HepG2 (cell line): ENCODE results near the gene CEP250. TPM values are rescaled to one million over a fixed set of nuclear protein-coding genes. Genes with fewer than 3 reads are reported as not detected.

ENCODE experiments used
- CAMTA2 ChIP-seq: sonication (generic); formaldehyde crosslinking; IDR thresholded peaks from 2 replicates; pipeline ENCODE4 v1.4.0; 2020; ENCODE audit warnings: mild to moderate bottlenecking, missing genetic modification reagents, borderline replicate concordance
- ELF3 ChIP-seq: IDR thresholded peaks from 2 replicates; pipeline ENCODE4 v1.6.1; 2016; ENCODE audit warnings: missing genetic modification reagents, missing compliant biosample characterization
- KMT2A ChIP-seq: sonication (generic); formaldehyde crosslinking; IDR thresholded peaks from 2 replicates; pipeline ENCODE4 v1.4.0; 2020; ENCODE audit warnings: missing genetic modification reagents
- POLR2AphosphoS5 ChIP-seq: IDR thresholded peaks from 2 replicates; pipeline ENCODE4 v1.6.1; 2012; ENCODE audit warnings: low read depth, low read length
- REL ChIP-seq: sonication (generic); formaldehyde crosslinking; conservative IDR thresholded peaks from 2 replicates; pipeline ENCODE4 v1.8.0; 2022; ENCODE audit warnings: mild to moderate bottlenecking, missing genetic modification reagents, moderate library complexity
- ZNF3 ChIP-seq: IDR thresholded peaks from 2 replicates; pipeline ENCODE4 v1.7.0; 2017; ENCODE audit warnings: inconsistent platforms
- polyA plus RNA-seq, 8 experiments: library from polyadenylated mRNA; depleted of rRNA in 3 of 8; stranded (reverse) in 7 of 8; unstranded in 1 of 8; fragments of >200 nt; fragmentation: Illumina TruSeq in 4 of 8; extraction: Trizol in 4 of 8; gene quantifications; 2 replicates each; pipeline versions ENCODE4 v1.2.1 to v1.2.3, GENCODE V29; 2011 to 2016; ENCODE audit warnings: low read depth in 4 of 8, missing spikeins in 1 of 8, mixed read lengths in 1 of 8; ENCODE audit not compliant: insufficient read depth in 1 of 8
- total RNA-seq, 5 experiments: library from RNA; depleted of rRNA; stranded (reverse); fragments of >200 nt; fragmentation: Illumina TruSeq; extraction: Trizol; gene quantifications; 2 replicates each; pipeline ENCODE4 v1.2.3, GENCODE V29; 2016; ENCODE audit warnings: low read depth in 1 of 5
- TF ChIP-seq, protein P1 (sequence below): sonication (generic); formaldehyde crosslinking; IDR thresholded peaks from 2 replicates; pipeline ENCODE4 v1.4.0; 2020; ENCODE audit warnings: missing genetic modification reagents, borderline replicate concordance
- TF ChIP-seq, protein P2 (sequence below), 2 experiments: sonication (generic) in 1 of 2; formaldehyde crosslinking in 1 of 2; IDR thresholded peaks; 2 replicates each; pipeline versions ENCODE4 v1.6.1 to v1.9.0; 2014 to 2022; ENCODE audit warnings: antibody characterized with exemption in 1 of 2, borderline replicate concordance in 1 of 2, inconsistent platforms in 1 of 2, low read depth in 1 of 2, missing genetic modification reagents in 1 of 2
- TF ChIP-seq, protein P3 (sequence below): sonication (generic); formaldehyde crosslinking; IDR thresholded peaks from 2 replicates; pipeline ENCODE4 v1.5.0; 2020; ENCODE audit warnings: missing genetic modification reagents, mild to moderate bottlenecking, borderline replicate concordance
- TF ChIP-seq, protein P4 (sequence below): IDR thresholded peaks from 2 replicates; pipeline ENCODE4 v1.6.1; 2012; ENCODE audit warnings: low read depth, low read length, improper control_type of control experiment
- TF ChIP-seq, protein P5 (sequence below): conservative IDR thresholded peaks from 2 replicates; pipeline ENCODE4 v1.6.1; 2018; ENCODE audit warnings: missing genetic modification reagents

CEP250 gene
- total and polyA plus RNA-seq, 2 of the 13 experiments (the other 11 are each of a cell fraction or from before 2014, with no cell fraction given) = 28.8 to 55.3 TPM

DNA sequence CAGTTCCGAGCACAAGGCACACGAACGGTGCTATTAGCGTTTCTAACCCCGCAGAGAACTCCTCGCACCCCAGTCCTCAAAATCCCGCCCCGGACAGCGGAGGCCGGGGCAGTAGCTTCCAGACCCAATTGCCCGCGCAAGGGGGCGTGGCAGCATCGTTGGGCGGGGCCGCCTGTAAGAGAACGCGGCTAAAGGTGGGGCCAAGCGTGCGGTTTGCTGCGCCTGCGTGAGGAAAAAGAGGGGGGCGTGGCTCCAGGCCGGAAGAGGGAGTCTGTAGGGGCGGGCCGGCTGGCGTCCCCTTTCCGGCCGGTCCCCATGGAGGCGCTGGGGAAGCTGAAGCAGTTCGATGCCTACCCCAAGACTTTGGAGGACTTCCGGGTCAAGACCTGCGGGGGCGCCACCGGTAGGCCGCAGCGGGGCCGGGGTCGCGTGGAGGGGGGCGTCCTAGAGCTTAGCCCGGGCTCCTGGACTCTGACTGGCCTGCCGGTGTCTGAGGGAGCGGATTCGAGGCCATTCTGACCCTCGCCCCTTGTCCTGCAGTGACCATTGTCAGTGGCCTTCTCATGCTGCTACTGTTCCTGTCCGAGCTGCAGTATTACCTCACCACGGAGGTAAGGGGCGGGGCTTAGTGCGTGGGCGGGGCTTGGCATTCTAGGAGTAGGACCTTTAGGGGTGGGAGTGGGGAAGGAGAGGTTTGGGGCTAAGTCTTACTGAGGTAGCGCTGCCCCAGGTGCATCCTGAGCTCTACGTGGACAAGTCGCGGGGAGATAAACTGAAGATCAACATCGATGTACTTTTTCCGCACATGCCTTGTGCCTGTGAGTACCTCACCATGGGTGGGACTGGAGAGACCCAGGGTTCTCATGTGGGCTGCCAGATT is 86.6 kb downstream of the CEP250 start, which contains the start of gene ERGIC3 (continued):
- TF ChIP-seq, protein P1, sequence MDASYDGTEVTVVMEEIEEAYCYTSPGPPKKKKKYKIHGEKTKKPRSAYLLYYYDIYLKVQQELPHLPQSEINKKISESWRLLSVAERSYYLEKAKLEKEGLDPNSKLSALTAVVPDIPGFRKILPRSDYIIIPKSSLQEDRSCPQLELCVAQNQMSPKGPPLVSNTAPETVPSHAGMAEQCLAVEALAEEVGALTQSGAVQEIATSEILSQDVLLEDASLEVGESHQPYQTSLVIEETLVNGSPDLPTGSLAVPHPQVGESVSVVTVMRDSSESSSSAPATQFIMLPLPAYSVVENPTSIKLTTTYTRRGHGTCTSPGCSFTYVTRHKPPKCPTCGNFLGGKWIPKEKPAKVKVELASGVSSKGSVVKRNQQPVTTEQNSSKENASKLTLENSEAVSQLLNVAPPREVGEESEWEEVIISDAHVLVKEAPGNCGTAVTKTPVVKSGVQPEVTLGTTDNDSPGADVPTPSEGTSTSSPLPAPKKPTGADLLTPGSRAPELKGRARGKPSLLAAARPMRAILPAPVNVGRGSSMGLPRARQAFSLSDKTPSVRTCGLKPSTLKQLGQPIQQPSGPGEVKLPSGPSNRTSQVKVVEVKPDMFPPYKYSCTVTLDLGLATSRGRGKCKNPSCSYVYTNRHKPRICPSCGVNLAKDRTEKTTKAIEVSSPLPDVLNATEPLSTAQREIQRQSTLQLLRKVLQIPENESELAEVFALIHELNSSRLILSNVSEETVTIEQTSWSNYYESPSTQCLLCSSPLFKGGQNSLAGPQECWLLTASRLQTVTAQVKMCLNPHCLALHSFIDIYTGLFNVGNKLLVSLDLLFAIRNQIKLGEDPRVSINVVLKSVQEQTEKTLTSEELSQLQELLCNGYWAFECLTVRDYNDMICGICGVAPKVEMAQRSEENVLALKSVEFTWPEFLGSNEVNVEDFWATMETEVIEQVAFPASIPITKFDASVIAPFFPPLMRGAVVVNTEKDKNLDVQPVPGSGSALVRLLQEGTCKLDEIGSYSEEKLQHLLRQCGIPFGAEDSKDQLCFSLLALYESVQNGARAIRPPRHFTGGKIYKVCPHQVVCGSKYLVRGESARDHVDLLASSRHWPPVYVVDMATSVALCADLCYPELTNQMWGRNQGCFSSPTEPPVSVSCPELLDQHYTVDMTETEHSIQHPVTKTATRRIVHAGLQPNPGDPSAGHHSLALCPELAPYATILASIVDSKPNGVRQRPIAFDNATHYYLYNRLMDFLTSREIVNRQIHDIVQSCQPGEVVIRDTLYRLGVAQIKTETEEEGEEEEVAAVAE = 0 out of 2 replicates have a peak, but pooled peaks have one; percentile 39
- TF ChIP-seq, protein P2, sequence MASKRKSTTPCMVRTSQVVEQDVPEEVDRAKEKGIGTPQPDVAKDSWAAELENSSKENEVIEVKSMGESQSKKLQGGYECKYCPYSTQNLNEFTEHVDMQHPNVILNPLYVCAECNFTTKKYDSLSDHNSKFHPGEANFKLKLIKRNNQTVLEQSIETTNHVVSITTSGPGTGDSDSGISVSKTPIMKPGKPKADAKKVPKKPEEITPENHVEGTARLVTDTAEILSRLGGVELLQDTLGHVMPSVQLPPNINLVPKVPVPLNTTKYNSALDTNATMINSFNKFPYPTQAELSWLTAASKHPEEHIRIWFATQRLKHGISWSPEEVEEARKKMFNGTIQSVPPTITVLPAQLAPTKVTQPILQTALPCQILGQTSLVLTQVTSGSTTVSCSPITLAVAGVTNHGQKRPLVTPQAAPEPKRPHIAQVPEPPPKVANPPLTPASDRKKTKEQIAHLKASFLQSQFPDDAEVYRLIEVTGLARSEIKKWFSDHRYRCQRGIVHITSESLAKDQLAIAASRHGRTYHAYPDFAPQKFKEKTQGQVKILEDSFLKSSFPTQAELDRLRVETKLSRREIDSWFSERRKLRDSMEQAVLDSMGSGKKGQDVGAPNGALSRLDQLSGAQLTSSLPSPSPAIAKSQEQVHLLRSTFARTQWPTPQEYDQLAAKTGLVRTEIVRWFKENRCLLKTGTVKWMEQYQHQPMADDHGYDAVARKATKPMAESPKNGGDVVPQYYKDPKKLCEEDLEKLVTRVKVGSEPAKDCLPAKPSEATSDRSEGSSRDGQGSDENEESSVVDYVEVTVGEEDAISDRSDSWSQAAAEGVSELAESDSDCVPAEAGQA (IDR thresholded peaks at IDR 0.05; ENCODE audit: low read depth) = peak; percentile 27; the same call in 1 of the 2 replicates
- TF ChIP-seq, protein P2 (CRISPR knock-in tag; IDR thresholded peaks at IDR 0.05; ENCODE audit: borderline replicate concordance) = no peak; the same call in 1 of the 2 replicates
- TF ChIP-seq CAMTA2 (CRISPR knock-in tag) = peak; percentile 38; the same call in 1 of the 2 replicates
- TF ChIP-seq ELF3 (CRISPR knock-in tag) = peak; percentile 79
- peak; percentile 88 for TF ChIP-seq POLR2AphosphoS5
- TF ChIP-seq ZNF3 (CRISPR knock-in tag) = no peak
- TF ChIP-seq, protein P3, sequence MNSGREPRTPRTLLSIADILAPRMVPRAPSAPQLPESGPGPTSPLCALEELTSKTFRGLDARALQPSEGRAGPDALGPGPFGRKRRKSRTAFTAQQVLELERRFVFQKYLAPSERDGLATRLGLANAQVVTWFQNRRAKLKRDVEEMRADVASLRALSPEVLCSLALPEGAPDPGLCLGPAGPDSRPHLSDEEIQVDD (CRISPR knock-in tag) = peak; percentile 96
- TF ChIP-seq, protein P4, sequence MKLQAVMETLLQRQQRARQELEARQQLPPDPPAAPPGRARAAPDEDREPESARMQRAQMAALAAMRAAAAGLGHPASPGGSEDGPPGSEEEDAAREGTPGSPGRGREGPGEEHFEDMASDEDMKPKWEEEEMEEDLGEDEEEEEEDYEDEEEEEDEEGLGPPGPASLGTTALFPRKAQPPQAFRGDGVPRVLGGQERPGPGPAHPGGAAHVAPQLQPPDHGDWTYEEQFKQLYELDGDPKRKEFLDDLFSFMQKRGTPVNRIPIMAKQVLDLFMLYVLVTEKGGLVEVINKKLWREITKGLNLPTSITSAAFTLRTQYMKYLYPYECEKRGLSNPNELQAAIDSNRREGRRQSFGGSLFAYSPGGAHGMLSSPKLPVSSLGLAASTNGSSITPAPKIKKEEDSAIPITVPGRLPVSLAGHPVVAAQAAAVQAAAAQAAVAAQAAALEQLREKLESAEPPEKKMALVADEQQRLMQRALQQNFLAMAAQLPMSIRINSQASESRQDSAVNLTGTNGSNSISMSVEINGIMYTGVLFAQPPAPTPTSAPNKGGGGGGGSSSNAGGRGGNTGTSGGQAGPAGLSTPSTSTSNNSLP = peak; percentile 3; the same call in 1 of the 2 replicates
- TF ChIP-seq, protein P5, sequence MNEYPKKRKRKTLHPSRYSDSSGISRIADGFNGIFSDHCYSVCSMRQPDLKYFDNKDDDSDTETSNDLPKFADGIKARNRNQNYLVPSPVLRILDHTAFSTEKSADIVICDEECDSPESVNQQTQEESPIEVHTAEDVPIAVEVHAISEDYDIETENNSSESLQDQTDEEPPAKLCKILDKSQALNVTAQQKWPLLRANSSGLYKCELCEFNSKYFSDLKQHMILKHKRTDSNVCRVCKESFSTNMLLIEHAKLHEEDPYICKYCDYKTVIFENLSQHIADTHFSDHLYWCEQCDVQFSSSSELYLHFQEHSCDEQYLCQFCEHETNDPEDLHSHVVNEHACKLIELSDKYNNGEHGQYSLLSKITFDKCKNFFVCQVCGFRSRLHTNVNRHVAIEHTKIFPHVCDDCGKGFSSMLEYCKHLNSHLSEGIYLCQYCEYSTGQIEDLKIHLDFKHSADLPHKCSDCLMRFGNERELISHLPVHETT = peak; percentile 60
- TF ChIP-seq REL (CRISPR knock-in tag) = 0 out of 2 replicates have a peak, but pooled peaks have one; percentile 73
- peak; percentile 69 for TF ChIP-seq KMT2A (CRISPR knock-in tag)
